ENCODE results near the gene SLC25A2.
A peak's percentile ranks its signal among the peaks of the same experiment; 100 is the strongest.

SLC25A2 gene

DNA sequence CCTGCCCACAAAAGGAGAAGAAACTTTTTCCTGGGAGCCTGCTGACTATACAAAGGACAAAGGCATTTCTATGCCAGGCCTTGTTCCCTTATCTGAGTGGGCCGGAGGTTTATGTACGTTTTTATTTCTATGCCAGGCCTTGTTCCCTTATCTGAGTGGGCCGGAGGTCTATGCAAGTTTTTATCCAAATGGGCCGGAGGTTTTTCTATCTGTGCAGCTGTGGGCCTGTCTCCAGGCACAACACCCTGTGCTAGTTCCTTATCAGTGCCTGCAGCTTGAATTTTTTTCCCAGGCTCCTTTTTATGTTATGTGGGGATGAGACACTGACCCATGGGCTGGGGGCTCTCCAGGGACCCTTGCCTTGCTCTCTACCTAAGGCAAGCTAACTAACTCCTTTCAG is 5.5 kb downstream of the SLC25A2 start:
- TF ChIP-seq, protein P1, sequence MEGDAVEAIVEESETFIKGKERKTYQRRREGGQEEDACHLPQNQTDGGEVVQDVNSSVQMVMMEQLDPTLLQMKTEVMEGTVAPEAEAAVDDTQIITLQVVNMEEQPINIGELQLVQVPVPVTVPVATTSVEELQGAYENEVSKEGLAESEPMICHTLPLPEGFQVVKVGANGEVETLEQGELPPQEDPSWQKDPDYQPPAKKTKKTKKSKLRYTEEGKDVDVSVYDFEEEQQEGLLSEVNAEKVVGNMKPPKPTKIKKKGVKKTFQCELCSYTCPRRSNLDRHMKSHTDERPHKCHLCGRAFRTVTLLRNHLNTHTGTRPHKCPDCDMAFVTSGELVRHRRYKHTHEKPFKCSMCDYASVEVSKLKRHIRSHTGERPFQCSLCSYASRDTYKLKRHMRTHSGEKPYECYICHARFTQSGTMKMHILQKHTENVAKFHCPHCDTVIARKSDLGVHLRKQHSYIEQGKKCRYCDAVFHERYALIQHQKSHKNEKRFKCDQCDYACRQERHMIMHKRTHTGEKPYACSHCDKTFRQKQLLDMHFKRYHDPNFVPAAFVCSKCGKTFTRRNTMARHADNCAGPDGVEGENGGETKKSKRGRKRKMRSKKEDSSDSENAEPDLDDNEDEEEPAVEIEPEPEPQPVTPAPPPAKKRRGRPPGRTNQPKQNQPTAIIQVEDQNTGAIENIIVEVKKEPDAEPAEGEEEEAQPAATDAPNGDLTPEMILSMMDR (IDR thresholded peaks at IDR 0.05): no peak
- H3K4me3 ChIP-seq: no peak overlapping the region
- no peak for DNase-seq (ENCODE audit: low spot score)
- no peak overlapping the region for H3K27ac ChIP-seq

DNA sequence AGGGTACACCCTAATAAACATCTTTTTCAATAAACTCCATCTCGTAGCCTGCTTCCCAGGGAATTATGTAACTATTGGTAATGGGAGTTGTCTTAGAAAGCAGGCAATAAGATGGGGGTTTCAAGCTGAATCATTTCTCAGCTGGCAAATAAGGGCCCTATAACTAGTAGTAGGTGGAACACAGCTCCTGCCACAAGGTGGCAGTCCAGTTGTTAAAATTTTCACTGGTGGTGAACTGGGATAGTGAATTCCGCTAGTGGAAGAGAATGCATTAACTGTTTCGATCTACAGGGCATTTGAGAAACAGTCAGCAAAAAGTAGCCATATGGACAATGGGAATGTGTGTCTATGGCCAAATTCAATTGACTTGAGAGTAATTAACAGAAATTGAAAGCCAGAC is 30.9 kb downstream of the SLC25A2 start:
- no peak overlapping the region for H3K4me3 ChIP-seq

DNA sequence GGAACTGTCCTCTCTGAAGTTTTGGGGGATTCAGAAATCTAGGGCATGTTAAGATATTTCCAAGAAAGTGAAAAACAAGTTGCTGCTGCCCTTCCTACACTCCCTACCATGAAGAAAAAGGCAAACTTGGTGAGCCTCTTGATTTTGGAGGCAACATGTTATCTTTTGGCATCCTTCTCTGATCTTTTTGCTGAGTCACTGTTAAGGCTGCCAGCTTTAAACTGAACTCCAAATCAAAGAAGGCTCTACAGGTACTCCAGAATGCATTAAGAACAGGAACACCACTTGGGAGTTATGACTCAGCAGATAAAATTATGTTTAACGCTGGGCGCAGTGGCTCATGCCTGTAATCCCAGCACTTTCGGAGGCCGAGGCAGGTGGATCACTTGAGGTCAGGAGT is 34.7 kb downstream of the SLC25A2 start:
- TF ChIP-seq, protein P1 (IDR thresholded peaks at IDR 0.05): no peak
- no peak overlapping the region for H3K4me3 ChIP-seq
- no peak for DNase-seq (ENCODE audit: low spot score)
- H3K27ac ChIP-seq: no peak overlapping the region

More for the DNA sequence above, 30.9 kb downstream of the SLC25A2 start:
- H3K27ac ChIP-seq: no peak overlapping the region
- TF ChIP-seq, protein P1 (IDR thresholded peaks at IDR 0.05): no peak
- DNase-seq (ENCODE audit: low spot score): no peak

DNA sequence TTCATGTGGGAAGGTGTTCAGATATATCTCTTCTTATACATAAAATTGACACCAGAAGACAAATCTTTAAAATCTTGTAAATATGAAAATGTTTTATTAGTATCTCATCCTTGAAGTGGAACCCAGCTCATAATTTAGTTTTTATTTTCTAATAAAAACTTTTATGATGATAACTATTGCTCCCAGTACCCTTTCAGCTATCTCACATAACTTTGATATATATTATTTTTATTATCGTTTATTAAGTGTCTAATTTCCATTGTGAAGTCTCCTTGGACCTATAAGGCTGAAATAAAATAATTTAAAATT is 42.7 kb downstream of the SLC25A2 start:
- TF ChIP-seq, protein P1 (IDR thresholded peaks at IDR 0.05): no peak
- Histone ChIP-seq H3K27ac (no peak overlapping the region), H3K4me3 (no peak overlapping the region)
- DNase-seq (ENCODE audit: low spot score): no peak

DNA sequence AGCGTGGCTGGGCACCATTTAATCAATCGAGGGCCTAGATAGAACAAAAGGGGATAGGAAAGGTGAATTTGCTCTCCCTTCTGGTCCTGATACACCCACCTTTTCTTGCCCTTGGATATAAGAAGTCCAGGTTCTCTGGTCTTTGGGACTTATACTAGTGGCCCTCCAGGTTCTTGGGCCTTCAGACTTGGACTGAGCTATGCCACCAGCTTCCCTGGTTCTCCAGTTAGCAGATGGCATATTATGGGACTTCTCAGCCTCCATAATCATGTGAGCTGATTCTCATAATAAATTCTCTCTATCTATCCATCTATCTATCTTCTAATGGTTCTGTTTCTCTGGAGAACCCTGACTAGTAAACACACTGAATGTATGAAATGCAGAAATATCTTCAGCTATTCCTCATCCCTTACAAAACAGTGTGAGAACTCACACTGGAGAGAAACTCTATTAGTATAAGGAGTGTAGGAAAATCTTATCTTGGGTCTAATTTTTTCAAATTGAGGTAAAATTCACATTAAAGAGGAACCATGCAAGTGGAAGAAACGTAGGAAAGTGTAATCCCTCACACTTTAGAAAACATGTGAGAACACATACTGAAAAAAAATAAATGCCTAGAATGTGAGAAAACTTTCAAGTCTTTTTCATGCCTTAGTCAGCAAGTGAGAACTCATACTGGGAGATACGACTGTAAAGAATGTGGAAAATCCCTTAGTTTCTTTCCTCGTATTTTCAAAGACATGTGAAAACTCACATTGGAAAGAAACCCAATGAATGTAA is 43.2 kb downstream of the SLC25A2 start:
- Histone ChIP-seq H3K4me3 (no peak overlapping the region), H3K27ac (no peak overlapping the region)
- TF ChIP-seq, protein P1 (IDR thresholded peaks at IDR 0.05): no peak
- DNase-seq (ENCODE audit: low spot score): no peak

DNA sequence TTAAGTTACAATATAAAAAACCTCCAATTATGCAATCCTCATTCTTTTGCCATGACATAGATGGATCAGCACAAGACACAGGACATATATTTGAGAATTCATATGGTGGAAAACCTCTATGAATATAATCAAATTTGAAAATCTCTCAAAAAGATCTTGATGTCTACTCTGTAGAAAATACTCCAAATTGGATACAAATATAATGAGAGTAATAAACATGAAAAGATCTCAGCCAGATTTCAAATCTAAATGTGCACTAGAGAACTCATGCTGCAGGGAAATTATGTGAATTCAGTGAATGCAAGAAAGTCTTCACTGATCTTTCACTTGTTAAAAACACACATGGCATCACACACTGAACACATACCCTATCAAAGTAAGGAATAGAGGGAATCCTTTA is 44.9 kb downstream of the SLC25A2 start:
- peak overlapping the region; percentile 34 for H3K4me3 ChIP-seq
- H3K27ac ChIP-seq: no peak overlapping the region
- DNase-seq (ENCODE audit: low spot score): no peak
- TF ChIP-seq, protein P1 (IDR thresholded peaks at IDR 0.05): no peak

DNA sequence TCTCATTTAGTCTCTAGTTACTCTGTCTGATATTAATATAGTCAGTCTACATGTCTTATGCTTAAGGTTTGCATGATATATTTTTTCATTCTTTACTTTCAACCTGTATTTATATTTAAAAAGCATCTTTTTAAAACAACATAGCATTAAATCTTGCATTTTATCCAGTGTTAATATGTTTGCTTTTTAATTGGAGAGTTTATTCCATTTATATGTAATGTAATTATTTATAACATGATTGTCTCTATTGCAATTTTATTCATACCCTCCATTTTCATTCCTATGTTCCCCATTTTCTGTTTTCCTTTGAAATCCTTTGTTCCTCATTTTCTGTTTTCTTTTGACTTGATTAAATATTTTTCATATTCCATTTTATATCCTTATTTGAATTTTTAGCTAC is 45.4 kb downstream of the SLC25A2 start:
- Histone ChIP-seq H3K27ac (no peak overlapping the region), H3K4me3 (no peak overlapping the region)
- DNase-seq (ENCODE audit: low spot score): no peak
- TF ChIP-seq, protein P1 (IDR thresholded peaks at IDR 0.05): no peak
